Activated CD8-positive, alpha-beta memory T cell treated with anti-CD3 and anti-CD28 coated beads, Interleukin-2, amount 50 U/mL, for 48 hours (primary cell): ENCODE data around the gene PROCR.
"Not testable (repeated sequence)": the region's sequence is repeated elsewhere in the genome, so short reads cannot be mapped to it uniquely, and the experiment has no call there.

Source experiments
- DNase-seq: peaks from one replicate; pipeline ENCODE4 v3.0.0-alpha.2; 2020

Gene PROCR

DNA sequence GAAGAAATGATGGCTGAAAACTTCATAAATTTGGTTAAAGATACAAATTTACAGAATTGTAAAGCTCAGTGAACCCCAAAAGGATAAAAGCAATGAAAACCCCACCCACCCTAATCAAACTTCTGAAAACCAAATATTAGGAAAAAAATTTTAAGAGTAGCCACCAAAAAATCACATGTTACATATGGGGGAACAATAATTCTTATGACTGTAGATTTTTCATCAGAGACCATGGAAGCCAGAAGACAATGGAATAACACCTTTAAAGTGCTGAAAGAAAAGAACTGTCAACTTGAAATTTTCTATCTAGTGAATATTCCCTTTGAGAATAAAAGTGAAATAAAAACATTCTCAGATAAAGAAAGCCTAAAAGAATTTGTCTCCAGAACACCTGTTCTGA is 24.4 kb downstream of the PROCR start:
- no peak for DNase-seq

DNA sequence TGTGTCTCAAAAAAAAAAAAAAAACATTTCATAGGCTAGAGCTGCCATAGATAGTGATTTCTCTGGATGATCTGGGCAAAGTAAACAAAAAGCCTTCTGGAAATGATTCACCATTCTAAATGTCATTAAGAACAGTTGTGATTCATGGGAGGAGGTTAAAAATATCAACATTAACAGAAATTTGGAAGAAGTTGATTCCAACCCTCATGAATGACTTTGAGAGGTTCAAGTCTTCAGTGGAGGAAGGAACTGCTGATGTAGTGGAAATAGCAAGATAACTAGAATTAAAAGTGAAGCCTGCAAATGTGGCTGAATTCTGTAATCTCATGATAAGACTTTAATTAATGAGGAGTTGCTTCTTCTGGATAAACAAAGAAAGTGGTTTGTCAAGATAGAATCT is 27.9 kb downstream of the PROCR start:
- no peak for DNase-seq

DNA sequence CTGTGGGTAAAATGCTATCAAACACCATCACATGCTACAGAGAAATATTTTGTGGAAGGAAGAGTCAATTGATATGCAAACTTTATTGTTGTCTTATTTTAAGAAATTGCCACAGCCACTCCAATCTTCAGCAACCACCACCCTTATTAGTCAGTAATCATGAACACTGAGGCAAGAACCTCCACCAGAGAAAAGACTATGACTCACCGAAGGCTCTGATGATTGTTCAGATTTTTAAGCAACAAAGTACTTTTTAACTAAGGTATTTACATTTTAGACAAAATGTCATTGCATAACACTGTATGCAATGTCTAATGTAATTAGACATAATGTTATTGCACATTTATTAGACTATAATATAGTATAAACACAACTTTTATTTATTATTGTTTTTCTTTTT is 28.4 kb downstream of the PROCR start:
- no peak for DNase-seq

DNA sequence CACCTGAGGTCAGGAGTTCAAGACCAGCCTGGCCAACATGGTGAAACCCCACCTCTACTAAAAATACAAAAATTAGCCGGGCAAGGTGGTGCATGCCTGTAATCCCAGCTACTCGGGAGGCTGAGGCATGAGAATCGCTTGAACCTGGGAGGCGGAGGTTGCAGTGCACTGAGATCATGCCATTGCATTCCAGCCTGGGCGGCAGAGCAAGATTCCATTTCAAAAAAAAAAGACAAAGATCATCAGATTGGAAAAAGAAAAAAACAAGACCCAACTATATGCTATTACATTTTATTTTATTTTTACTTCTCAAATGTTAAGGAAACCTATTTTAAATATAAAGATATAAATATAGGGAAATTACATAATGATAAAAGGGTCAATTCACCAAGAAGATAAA is 29.6 kb downstream of the PROCR start:
- DNase-seq: not testable (repeated sequence)

DNA sequence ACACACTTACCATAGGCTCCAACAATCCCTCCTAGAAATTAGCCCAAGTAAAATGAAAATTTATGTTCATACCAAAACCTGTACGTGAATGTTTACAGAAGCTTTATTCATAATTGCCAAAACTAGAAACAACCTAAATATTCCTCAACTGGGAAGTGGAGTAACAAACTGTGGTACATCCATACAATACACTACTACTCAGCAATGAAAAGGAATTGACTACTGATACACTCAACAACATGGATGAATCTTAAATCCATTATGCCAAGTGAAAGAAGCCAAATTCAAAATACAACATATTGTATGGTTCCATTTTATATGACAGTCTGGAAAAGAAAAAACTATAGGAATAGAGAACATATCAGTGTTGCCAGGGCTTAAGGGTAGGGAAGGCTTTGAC is 34.9 kb downstream of the PROCR start:
- DNase-seq: no peak

DNA sequence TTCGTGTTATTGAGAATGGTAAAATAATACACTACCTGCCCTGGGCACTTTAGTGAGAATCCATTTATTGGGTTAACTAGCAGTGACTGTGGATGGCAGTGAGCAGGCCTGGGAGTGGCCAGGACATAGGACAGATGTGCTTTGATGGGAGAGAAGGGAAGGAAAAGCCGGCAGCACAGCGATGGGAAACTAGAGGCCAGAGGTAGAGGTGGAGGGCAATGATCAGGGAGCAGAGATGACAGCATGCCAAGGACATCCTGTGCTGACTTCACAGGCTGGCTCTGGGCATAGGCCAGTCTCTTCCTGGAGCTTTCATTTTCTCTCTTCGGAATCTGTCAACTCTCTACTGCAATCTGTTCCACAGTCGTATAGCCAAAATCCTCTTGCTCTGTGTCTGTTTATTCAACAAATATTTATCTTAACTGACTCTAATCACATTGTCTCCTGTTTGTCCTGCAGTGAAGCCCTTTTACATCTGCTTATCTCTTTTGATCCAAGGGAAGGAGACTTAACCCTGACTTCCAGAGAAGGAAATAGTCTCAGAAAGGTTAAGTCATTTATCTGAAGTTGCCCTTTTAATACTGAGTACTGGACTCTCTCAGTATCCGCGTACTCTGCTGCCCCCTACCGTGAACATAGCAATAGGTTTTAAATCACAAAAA is 36.2 kb downstream of the PROCR start:
- DNase-seq: peak; percentile 83

DNA sequence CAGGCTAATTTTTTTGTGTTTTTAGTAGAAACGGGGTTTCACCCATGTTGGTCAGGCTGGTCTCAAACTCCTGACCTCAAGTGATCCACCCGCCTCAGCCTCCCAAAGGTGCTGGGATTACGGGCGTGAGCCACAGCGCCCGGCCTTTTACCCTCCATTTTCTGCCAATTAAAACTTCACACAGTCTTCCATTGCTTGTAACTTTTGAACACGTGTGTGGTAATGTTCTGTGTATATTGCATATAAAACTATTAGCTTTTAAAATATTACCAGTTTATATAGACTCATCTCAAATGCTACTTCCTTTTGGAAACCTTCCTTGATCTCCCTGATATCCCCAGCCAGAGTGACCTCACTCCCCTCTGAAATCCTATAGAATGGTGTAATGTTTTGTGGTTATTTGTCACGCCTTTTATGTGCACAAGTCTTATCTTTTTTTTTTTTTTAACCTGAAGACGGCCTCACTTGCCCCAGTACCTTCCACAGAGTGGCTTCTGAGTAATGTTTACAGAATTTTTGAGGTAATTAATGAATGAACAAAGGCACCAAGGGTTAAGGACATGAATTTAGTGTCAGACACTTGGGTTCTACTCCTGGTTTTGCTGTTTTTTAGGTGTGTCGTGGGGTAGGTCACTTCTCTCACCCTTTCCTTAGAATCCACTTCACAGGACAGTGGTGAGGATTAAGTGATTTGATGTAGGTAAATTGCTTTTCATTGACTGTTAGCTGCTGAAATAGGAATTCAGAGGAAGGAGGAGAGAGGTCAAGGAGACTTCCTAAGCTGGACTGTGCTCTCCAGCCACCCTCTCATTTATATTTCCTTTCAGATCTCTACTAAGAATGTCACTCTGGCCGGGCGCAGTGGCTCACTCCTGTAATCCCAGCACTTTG is 43.4 kb downstream of the PROCR start:
- DNase-seq: no peak

DNA sequence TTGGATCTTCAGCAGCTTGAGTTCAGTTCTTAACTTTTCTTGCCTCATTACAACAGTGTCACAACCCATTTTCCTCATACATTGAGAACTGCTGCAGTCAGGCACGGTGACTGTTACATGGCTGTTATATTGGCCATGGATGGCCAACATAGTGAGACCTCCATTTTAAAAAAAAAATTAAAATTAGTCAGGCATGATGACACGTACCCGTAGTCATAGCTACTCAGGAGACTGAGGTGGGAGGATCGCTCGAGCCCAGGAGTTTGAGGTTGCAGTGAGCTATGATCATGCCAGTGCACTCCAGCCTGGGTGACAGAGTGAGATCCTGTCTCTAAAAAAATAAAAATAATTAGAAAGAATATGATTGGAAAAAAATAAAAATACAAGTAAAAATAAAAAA is 44.7 kb downstream of the PROCR start:
- no peak for DNase-seq

DNA sequence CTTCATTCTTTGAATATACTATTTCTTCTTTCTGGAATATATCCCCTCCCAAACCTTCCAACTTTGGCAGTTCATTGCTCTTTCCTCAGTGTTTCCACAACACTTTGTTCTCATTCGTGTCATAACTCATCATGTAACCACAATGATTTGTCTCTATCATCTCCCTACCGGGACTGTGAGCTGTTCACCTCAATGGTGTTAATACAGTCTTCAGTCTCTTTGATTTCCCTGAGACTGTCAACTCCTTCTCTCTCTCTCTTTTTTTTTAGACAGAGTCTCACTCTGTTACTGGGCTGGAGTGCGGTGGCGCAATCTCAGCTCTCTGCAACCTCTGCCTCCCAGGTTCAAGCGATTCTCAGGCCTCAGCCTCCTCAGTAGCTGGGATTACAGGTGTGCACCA is 52.1 kb downstream of the PROCR start:
- no peak for DNase-seq

DNA sequence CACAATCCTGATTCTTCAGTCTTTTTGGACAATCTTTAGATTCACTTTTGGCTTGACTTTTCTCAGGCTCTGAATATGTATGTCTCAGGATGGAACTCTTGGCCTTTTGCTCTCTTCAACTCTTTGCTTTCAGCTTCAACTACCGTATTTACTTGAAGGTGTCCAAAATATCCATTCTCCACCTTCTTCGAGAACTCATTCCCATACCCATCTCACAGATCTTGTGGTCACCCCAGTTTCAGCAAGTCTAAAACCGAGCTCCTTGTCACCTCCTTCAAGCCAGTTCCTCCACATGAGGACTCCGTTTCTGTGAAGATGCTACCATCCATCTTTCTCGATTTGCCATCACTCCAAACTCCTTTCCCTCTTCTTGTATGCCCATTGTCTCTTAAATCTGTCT is 52.7 kb downstream of the PROCR start:
- no peak for DNase-seq

DNA sequence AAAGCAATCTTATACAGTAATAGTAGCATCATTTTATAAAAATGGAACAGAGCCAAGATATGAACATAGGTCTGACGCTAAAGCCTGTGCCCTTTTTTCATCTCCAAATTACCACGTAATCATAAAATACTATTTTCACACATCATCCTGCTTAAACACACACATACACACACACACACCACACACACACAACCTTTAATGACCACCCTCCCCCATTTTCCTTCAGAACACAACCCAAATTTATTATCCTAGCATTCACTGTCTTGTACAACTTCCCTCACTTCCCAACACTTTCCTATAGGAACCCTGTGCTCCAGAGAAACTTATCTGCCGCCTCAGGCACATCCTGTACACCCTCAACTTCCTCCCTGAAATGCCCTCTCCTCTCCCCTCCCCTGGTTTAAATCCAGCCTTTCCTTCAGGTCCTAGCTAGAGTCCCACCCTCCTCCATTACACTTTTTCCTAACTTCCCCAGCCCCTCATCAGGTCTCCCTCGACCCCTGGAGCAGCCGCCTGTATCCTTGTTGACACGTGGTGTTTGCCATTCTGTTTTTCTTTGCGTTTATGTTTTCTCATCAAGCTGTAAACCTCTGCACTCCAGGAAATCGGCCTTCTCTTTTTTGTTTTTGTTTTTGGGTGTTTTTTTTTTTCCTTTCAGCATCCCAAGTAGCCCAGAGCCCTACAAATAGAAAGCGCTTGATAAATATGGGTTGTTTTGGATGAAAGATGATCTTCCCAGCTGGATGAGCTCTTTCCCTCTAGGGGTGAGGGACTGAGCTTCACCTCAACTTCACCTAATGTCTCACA is 53.6 kb downstream of the PROCR start:
- no peak for DNase-seq

DNA sequence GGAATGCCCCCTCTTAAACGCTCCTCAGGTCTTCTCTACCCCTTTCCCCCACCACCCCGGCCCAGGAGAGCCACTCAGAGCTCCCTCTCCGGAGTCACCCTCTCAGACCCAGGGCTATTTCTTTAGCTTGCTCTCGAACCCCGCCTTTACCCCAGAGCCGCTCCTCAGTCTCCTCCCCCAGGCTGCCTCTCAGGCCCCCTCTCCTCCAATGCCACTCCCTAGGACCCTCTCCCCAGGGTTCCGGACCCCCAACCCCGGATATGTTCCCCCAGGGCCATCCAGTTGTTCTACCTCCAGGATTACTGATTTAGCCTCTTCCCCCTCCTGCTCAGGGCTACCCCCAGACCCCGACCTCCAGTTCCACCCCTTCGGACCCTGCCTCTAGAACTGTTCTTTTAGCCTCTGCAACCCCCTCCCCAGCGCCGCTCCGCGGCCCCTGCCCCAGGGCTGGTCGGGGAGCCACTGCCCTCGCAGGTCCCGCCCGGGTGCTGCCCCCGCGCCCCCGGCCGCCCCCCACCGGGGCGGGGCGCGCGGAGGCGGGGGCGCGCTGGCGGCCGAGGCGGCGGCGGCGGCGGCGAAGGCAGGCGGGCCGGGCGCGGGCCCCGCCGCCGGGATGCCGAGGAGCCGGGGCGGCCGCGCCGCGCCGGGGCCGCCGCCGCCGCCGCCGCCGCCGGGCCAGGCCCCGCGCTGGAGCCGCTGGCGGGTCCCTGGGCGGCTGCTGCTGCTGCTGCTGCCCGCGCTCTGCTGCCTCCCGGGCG is 54.4 kb downstream of the PROCR start, which contains the start of gene MMP24:
TSS of gene MMP24 (plus strand) at position 565 of the 758 bp plus-strand sequence. CDS start at position 614, 49 bp downstream.
- DNase-seq: no peak
